Measurements from ENCODE around the gene FBXO2.

Gene FBXO2, protein sequence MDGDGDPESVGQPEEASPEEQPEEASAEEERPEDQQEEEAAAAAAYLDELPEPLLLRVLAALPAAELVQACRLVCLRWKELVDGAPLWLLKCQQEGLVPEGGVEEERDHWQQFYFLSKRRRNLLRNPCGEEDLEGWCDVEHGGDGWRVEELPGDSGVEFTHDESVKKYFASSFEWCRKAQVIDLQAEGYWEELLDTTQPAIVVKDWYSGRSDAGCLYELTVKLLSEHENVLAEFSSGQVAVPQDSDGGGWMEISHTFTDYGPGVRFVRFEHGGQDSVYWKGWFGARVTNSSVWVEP

DNA sequence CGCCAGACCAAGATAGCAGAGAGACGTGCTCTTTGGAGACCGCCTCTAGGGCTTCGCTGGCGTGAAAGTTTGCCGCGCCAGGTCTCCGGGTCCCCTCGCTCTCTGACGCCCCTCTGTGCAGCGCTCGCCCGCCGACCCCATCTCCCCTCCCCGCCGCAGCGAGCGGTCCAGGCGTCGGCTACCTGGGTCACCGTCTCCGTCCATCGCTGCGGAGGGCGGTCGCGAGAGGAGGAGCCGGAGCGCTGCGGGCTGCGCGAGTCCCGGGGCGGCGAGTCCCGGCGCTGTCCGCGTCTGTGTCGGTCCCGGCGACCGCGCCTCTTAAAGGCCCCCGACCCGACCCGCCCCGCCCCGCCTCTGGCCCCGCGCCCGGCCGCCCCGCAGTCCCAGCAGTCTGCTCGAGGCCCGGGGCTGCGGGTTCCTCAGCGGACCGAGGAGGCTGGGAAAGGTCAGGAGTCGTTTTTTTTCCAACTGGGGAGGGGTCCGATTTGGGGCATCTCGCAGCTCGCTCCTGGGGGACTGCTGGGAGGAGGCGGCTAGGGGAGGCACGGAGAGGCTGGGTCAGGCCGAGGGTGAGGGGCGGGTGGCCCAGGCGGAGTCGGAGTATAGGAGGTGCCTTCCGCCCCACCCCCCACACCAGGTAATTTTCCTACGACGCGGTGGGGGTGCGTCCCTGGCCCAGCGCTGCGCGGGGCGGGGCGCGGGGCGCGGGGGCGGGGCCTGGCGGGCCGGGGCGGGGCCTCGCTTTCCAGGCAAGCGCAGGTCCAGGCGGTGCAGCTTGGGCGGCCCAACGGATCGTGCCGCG is at the start of gene FBXO2, which contains the start of gene FBXO44:
FBXO2 (minus strand) TSS at position 293 of the 802 bp plus-strand sequence; CDS start at position 204, 89 bp downstream.
FBXO44 (plus strand) TSS at position 741 of the 802 bp plus-strand sequence. CDS start 959 bp downstream, outside the sequence.
- no peak for DNase-seq

DNA sequence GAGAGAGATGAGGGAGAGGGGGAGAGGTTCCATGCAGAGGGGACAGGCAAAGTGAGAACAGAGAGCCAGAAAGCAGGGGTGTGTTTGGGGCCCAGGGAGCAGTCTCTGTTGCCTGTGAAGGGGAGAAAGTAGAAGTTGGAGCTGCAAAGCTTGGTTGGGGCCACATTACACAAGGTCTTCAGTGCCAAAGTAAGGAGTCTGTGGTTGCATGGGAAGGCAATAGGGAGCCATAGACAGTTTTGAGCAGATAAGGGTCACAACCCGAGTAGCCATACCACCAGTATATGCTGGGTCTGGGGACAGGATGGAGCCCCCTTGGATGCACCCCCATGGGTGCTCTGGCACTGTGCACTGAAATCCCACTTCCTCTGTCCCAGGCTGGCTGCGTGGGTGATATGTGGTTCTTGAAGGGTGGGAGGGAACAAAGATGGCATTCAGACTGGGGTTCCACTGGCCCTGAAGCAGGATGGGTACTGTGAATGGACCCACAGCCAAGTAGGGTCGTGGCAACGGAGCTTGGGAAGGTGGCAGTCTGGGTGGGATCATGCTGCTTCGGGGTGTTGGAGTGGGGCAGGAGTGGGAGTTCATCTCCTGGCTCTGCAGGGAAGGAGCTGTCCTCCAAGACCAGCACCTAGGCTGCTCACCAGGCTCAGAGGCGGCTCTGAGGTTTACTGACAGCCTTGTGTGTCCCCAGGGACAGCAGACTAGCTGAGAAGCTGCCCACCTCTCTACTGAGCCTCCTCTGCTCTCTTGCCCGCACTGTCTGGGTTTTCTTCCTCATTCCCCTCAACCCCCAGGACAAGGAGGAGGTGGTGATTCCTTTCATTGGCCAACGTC is 49.3 kb upstream of the FBXO2 start:
- DNase-seq = no peak

DNA sequence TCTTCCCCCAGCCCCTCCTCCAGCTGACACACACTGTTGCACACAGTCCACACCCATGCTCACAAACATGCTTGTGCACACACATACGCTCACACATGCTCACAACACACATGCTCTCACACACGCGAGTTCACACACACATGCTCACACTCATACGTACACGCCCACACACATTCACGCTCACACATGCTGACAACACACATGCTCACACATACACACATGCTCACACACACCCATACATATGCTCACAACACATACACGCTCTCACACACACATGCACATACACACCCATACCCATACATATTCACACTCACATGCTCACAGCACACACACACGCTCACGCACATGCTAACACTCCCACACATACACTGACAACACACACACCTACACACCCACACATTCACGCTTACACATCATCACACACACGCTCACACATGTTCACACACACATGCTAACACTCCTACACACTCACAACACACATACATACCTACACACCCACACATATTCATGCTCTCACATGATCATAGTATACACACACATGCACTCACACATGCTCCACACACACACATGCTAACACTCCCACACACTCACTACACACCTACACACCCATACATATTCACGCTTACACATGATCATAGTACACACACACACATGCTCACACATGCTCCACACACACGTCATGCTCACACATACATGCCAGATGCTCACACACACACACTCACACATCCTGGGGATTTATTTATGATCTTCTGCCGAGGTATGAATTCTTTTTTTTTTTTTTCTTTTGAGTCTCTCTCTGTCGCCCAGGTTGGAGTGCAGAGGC is 48.0 kb upstream of the FBXO2 start:
- DNase-seq = no peak

- no peak for DNase-seq
These were observed 47.3 kb upstream of the FBXO2 start for GRCh38 chr1:11701551-11701961.

DNA sequence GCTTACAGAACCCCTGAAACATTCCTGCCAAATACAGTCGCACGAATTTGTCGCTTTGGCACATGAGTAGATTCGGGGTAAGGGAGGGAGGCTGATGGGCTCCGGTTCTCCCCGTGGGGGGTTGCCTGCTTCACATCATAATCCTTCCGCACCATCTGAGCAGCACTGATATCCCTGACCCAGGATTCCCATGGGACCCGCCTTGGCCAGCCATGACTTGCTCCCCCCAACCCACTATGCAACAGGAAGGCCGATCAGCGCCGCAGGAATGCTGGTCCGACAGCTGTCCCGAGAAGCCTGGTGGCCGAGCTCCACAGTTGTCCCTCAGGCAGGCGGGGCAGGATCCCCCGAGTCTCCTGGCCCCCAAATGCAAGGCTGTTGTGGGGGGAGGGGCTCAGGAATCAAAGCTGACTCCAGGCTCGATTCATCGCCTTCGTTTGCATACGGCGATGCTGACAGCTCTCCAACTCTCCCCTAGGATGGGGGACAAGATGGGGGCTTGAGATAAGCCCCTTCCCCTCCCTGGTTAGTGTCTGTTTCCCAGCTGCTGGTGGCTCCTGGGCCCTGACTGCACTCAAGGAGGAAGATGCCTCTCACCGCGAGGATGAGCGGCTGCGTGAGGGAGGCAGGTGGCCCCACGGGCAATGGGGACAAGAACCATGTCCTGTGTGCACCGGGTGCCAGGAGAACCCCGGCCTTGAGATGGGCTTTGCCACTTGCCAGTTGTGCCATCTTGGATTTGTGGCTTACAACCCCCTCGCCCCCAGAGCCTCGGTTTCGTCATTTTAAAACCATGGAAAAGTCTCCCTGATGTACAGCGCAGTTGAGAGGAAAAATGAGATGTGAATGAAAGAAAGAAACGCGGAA is 46.6 kb upstream of the FBXO2 start:
- DNase-seq = no peak

DNA sequence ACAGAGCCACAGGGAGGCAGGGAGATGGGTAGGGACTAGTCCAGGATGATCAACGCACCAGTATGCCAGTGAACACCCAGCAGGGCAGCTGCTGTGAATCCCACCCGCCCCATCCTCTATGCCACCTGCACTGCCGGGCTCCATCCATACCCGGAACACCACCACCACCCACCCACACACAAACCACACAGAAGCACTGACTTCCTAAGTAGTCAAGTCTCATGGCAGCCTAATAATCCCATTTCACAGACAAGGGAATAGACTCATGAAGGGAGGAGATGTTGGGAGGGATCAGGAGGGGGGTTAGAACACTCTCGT is 43.6 kb upstream of the FBXO2 start:
- DNase-seq = no peak

GRCh38 chr1:11697188-11697892 is 43.1 kb upstream of the FBXO2 start:
- DNase-seq = no peak

DNA sequence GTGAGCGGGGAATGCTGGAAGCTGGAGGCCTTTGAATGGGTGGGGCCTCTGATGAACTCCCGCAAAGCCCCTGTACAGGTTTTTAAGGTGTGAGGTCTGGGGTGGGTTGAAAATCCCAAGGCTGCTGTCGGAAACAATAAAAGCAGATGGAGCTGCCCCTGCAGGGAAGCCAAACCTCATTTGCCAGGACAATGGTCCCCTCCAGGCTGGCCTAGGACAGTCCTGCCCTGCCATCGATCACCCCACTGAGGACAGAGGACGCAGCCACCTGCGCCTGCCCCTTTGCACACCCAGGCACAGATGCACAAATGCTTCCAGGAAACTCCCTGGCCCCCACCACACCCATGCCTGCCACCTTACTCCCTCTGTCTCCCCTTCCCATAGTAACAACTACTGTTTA is 41.6 kb upstream of the FBXO2 start:
- DNase-seq = no peak

DNA sequence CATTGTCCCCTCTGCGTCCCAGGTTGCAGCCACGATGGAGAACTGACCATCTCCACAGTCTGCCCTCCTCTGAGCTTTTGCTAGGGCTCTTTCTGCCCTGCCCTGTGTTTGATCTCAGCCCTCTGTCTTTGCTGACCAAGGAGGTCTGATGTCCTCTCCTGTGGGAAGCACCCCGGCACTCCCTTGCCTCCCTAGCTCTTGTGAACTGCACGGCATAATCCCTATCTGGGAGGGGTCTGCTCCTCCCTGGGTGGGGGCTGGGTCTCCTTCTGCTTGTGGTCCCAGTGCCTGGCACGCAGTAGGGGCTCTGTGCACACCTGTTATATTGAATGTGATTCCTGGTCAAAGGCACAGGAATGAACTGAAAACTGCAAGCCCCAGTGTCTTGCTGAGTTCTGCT is 39.7 kb upstream of the FBXO2 start:
- no peak for DNase-seq

GRCh38 chr1:11693024-11693590 is 38.9 kb upstream of the FBXO2 start:
- DNase-seq = no peak

DNA sequence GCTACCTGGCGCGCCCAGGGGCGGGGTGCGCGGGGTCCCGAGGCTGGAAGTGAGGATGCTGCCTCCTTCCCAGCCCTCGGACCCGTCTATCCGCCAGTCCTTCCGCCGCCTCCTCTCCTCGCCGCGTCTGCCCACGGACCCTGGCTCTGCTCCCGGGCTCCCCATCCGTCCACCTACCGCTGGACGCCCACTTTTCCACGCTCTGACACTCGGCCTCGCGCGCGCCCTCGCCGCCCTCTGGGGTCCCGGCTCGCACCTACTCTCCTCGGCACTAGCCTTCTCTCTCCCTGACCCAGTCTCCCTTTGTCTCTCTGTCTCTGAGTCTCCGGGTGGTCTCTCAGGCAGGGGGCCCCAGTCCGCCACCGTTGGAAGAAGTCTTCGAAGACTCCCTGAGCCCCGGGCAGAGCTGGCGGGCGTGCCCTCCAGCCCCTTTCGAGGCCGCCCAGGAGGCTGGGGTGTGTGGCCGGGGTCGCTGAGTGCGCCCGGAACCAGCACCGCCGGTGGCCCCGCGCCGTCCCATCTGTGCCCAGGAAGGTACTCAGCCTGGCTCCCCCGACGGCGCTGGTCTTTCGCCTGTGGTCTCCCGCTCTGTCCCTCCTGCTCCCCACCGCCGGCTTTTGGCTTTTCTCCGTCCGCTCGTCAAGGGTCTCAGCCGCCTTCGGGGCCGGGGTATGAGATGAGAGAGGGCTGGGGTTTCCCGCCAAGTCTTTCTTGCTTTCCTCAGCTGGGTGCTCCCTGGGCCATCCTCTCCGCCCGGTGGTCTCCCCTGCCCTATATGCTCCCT is 37.9 kb upstream of the FBXO2 start:
- DNase-seq = no peak

GRCh38 chr1:11691302-11691914 is 37.2 kb upstream of the FBXO2 start, which contains the start of gene DRAXIN:
DRAXIN (plus strand) TSS chr1:11691710; CDS start chr1:11706259, 14,549 bp downstream.
- DNase-seq = no peak

DNA sequence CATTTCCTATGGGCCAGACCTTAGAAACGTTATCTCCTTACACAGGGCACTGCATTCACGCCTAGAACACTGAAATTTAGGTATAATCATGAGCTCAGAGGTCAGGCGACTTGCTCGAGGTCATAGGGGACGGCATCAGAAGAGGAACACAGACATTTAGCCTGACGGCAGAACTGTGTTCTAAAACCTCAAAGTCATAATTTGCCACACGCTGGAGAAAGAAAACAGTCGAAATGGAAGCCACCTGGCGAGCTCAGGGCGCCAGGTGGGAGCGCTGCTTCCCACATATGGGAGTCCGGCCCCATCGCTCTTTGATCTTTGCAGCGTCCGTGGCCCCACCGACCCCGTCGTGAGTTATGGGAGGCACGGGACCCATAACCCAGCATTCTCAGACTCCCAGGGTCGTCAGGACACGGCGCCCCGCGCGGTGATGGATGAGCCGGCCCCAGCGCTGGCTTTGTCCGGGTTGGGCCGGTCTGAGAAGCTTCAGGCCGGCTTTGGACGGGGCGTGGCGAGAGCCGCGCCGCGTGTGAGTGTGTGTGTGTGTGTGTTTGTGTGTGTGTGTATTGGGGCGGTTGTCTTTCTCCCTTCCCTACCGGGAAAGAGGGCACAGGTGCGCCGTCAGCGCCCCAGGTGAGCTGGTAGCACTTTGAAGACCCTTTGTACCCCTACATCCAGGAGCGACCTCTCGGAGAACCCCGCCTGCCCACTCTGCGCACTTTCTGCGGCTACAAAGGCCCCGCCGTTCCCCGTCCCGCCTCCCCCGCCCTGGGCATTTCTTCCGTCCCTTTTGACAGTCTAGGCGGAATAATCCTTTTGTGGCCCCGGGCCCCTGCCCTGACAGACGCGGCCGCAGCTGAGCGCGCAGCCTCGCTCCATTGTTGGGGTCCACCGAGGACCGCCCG is 36.4 kb upstream of the FBXO2 start:
- no peak for DNase-seq

DNA sequence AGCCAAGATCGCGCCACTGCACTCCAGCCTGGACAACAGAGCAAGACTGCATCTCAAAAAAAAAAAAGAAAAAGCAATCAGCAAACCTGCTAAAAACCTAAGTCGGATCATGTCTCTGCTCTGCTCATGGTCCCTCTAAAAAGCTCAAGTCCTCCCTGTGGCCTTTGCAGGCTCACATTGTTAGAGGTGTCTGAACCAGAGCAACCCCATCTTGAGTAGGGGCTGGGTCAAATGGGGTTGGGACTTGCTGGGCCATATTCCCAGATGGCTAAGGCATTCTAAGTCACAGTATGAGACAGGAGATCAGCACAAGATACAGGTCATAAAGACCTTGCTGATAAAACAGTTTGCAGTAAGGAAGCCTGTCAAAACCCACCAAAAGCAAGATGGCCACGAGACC is 34.3 kb upstream of the FBXO2 start:
- no peak for DNase-seq

DNA sequence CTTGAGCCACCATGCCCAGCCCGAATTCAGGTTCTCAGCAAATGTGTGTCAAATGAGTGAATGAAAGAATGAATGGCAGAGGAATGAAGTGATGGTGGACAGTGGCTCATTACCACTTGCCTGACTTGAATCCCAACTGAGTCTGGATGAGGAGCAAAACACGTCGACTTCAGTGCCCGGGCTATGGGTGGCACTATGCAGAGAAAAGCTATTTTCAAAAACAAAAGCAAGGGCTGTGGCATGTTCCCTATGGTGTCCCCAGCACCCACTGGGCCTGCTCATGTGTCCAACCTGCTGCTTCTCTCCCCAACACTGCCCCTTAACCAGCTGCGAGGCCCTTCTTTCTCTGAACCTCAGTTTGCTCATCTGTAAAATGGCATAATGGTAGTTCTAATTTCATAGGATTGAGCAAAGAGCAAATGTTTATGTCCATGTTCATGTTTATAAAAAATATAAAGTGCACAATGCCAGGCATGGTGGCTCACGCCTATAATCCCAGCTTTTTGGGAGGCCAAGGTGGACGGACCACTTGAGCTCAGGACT is 31.1 kb upstream of the FBXO2 start:
- no peak for DNase-seq

DNA sequence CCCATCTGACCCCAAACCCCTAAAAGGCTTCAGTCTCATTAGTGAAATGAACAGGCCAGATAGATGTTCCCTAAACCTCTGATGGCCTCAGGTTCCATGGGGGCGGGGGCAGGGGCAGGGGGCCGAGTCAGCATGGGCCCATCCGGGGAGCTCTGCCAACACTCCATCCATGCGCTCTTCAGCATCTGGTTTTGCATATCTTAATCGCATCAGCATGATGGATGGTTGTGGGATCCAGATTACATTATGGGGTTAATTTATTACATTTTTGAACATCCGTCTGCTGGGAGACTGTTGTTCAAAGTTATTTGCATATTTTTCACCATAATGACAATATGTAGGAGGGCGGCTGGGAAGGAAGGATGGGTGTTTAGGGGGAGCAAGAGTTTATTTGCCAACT is 29.8 kb upstream of the FBXO2 start:
- no peak for DNase-seq

- DNase-seq = no peak
These were observed 28.6 kb upstream of the FBXO2 start for GRCh38 chr1:11682799-11683198.

DNA sequence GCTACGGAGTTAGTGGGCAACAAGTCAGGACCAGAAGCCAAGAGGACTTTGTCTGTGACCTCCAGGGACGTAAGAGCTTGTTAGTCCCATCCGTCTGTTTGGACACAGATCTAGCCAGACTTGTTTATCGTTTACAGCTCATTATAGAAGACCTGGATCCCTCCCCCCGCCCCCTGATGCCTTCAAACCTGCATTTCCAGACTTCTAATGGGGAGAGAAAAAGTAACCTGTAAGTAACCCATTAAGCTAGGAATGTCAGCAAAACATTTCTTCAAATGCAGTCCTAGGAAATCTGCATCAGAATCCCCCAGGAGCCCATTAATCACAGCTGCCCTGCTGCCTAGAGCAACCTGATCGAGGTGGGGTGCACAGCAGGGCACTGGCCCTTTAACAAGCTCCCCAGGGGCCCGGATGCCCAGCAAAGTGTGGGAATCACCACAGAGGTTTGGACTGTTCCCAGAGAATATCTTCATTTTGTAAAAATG is 28.1 kb upstream of the FBXO2 start:
- no peak for DNase-seq
